ENCODE data around the gene LPIN3. TPM values are rescaled to one million over a fixed set of nuclear protein-coding genes. Genes with fewer than 3 reads are reported as not detected.

LPIN3 gene
- total RNA-seq, 1 donor from 2014 or later, result 20.1 TPM

DNA sequence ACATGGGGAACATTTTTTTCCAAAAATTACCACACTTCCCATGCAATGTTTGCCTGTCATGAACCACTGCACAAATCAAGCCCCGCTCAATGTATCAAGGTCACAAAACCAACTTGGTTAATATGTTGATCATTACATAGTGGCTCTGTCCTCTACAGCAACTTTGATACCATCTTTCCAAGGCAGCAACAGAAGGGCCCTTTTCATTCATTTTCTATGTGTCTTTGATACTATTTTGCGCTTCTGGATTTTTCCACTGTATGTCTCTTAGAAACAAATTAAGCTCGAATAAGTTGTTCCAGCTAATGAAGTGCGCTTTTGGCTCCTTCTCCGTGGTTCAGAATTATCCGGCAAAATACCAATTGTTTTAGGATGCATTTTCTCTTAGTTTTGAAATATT, 24.6 kb upstream of the LPIN3 start:
- H3K4me3 Mint-ChIP-seq (ENCODE audit: unreplicated experiment), result peak overlapping the region; percentile 91
- no peaks in the 10 kb centered on the region for H3K9me3 Mint-ChIP-seq (ENCODE audit: unreplicated experiment)
- no peak for DNase-seq (ENCODE audit: low spot score)
- H3K4me1 Mint-ChIP-seq (ENCODE audit: unreplicated experiment), result peaks cover 27% of the 10 kb centered on the region
- H3K36me3 Mint-ChIP-seq (ENCODE audit: low read depth, unreplicated experiment), result peaks cover 5% of the 10 kb centered on the region
- H3K27ac Mint-ChIP-seq (ENCODE audit: unreplicated experiment), result no peak overlapping the region
- peaks cover 8% of the 10 kb centered on the region for H3K27me3 Mint-ChIP-seq (ENCODE audit: unreplicated experiment)
- TF ChIP-seq CTCF (IDR thresholded peaks at IDR 0.05; ENCODE audit: unreplicated experiment), result no peak

GRCh38 chr20:41316602-41317545, 23.7 kb upstream of the LPIN3 start:
- TF ChIP-seq CTCF (IDR thresholded peaks at IDR 0.05; ENCODE audit: unreplicated experiment), result no peak
- DNase-seq (ENCODE audit: low spot score), result peak; percentile 67
- H3K9me3 Mint-ChIP-seq (ENCODE audit: unreplicated experiment), result no peaks in the 10 kb centered on the region
- peaks cover 8% of the 10 kb centered on the region for H3K27me3 Mint-ChIP-seq (ENCODE audit: unreplicated experiment)
- no peak overlapping the region for H3K27ac Mint-ChIP-seq (ENCODE audit: unreplicated experiment)
- peak overlapping the region; percentile 91 for H3K4me3 Mint-ChIP-seq (ENCODE audit: unreplicated experiment)
- peaks cover 27% of the 10 kb centered on the region for H3K4me1 Mint-ChIP-seq (ENCODE audit: unreplicated experiment)
- peaks cover 5% of the 10 kb centered on the region for H3K36me3 Mint-ChIP-seq (ENCODE audit: low read depth, unreplicated experiment)

DNA sequence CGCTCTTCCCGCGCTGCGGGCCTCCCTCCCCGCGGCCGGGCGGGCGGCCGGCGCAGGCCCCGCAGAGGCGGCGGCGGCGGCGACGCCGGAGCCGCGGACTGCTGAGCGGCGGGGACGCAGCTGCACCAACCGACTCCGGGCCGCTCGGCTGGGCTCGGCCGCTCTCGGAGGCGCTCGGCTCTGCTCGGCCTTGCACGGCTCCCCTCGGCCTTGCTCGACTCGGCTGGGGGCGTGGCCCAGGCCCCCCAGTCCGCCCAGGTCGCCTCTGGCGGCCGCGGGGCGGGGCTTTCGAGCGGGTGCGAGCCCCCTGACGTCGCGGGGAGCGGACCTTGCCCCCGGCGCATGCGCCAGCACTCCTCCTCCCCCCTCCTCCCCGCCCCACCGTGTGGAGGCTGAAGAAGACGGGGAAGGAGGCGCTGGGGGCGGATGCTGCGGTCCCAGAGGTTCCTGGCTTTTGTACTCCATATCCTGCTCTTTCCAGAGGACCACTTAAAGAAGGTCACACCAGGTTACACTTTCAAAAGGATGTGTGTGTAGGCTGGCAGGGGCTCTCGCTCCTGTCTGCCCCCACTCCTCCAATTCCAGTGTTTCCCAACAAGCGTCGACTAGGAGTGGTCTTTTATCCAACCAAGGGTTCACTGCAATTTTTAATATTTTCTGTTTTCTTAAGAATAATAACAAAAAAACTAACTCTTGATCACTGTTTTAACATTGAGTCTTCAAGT, 22.9 kb upstream of the LPIN3 start, which contains the start of gene ZHX3:
ZHX3 (minus strand) TSS at position 186 of the 725 bp plus-strand sequence. CDS start 112,815 bp downstream, outside the sequence.
- Mint-ChIP-seq H3K9me3 (ENCODE audit: unreplicated experiment) (no peaks in the 10 kb centered on the region), H3K4me3 (ENCODE audit: unreplicated experiment) (peak within 1 kb of the TSS; percentile 91), H3K36me3 (ENCODE audit: low read depth, unreplicated experiment) (peaks cover 5% of the 10 kb centered on the region), H3K27ac (ENCODE audit: unreplicated experiment) (peak within 1 kb of the TSS; percentile 36), H3K4me1 (ENCODE audit: unreplicated experiment) (peaks cover 27% of the 10 kb centered on the region), H3K27me3 (ENCODE audit: unreplicated experiment) (peaks cover 8% of the 10 kb centered on the region)
- DNase-seq (ENCODE audit: low spot score), result peak; percentile 100
- no peak for TF ChIP-seq CTCF (IDR thresholded peaks at IDR 0.05; ENCODE audit: unreplicated experiment)

- Mint-ChIP-seq H3K9me3 (ENCODE audit: unreplicated experiment) (no peaks in the 10 kb centered on the region), H3K27ac (ENCODE audit: unreplicated experiment) (peak overlapping the region; percentile 36), H3K36me3 (ENCODE audit: low read depth, unreplicated experiment) (peaks cover 5% of the 10 kb centered on the region), H3K4me1 (ENCODE audit: unreplicated experiment) (peaks cover 27% of the 10 kb centered on the region), H3K4me3 (ENCODE audit: unreplicated experiment) (peak overlapping the region; percentile 83), H3K27me3 (ENCODE audit: unreplicated experiment) (peaks cover 8% of the 10 kb centered on the region)
- DNase-seq (ENCODE audit: low spot score), result no peak
- no peak for TF ChIP-seq CTCF (IDR thresholded peaks at IDR 0.05; ENCODE audit: unreplicated experiment)
Measured at GRCh38 chr20:41318271-41318649, 22.4 kb upstream of the LPIN3 start.

All from endothelial cell (in vitro differentiated cells).